Kidney (tissue), 14 donors: ENCODE data around the gene ZGRF1. TPM values are rescaled to one million over a fixed set of nuclear protein-coding genes. Genes with fewer than 3 reads are reported as not detected.

Source experiments
- DNase-seq, 5 donors: peaks; one replicate each; pipeline ENCODE4 v3.0.0-alpha.2; 2013 to 2020
- FAIRE-seq: peaks from 2 replicates; lab custom pipeline; 2012; peaks lifted over from hg19 to GRCh38; lab: Jason Lieb, UNC
- H3K27ac ChIP-seq, 2 donors: one replicate each; pipeline ENCODE4 v1.7.0; 2013; ENCODE audit warnings: low read depth in 2 of 2, low read length in 2 of 2, inconsistent platforms in 1 of 2
- H3K27me3 ChIP-seq: one replicate; pipeline ENCODE4 v1.7.1; 2013; ENCODE audit warnings: low read length, inconsistent platforms; ENCODE audit not compliant: control insufficient read depth, insufficient read depth
- H3K36me3 ChIP-seq, 3 donors: one replicate each; pipeline versions ENCODE4 v1.7.0 to v1.7.1; 2013; ENCODE audit warnings: low read length in 3 of 3, control low read depth in 1 of 3, inconsistent platforms in 1 of 3; ENCODE audit not compliant: insufficient read depth in 3 of 3, control insufficient read depth in 2 of 3
- H3K4me1 ChIP-seq, 3 donors: one replicate each; pipeline versions ENCODE4 v1.7.0 to v1.7.1; 2013; ENCODE audit warnings: low read length in 3 of 3, inconsistent platforms in 1 of 3, low read depth in 1 of 3; ENCODE audit not compliant: control insufficient read depth in 2 of 3, insufficient read depth in 2 of 3
- H3K4me3 ChIP-seq, 3 donors: one replicate each; pipeline versions ENCODE4 v1.7.0 to v1.8.1; 2013; ENCODE audit warnings: low read length in 3 of 3, control low read depth in 1 of 3, inconsistent platforms in 1 of 3
- H3K9ac ChIP-seq, 3 donors: one replicate each; pipeline versions ENCODE4 v1.7.0 to v1.7.1; 2013; ENCODE audit warnings: low read length in 3 of 3, control low read depth in 1 of 3, inconsistent platforms in 1 of 3
- H3K9me3 ChIP-seq, 3 donors: one replicate each; pipeline versions ENCODE4 v1.7.0 to v1.7.1; 2013; ENCODE audit warnings: low read length in 3 of 3, control low read depth in 1 of 3, inconsistent platforms in 1 of 3; ENCODE audit not compliant: control insufficient read depth in 2 of 3, insufficient read depth in 1 of 3
- CTCF ChIP-seq: IDR thresholded peaks from 3 replicates; pipeline ENCODE4 v1.5.1; 2012; ENCODE audit warnings: mild to moderate bottlenecking, moderate library complexity, borderline replicate concordance; ENCODE audit not compliant: insufficient read depth; ENCODE audit errors: extremely low read depth
- intact Hi-C: fragments of 100-400 bp; cut with DNase I; formaldehyde crosslinking; loops from one replicate; pipeline ENCODE4 v1.11.1; 2022
- polyA plus RNA-seq: library from polyadenylated mRNA; stranded (reverse); fragments of 350-450 nt; fragmentation: Illumina TruSeq; extraction: RNeasy Lipid Tissue Mini Kit (QIAGEN cat#74804); gene quantifications from one replicate; pipeline ENCODE4 v1.2.3, GENCODE V29; 2014; ENCODE audit warnings: low read depth, low replicate concordance; ENCODE audit not compliant: insufficient read depth
- total RNA-seq: library from RNA; stranded (reverse); fragmentation: NEBNext Ultra II Directional; extraction: Animal tissue kit (Norgen Biotek cat#: 25700); gene quantifications from one replicate; pipeline ENCODE4 v1.2.1, GENCODE V29; 2021
- donor health status: control.
- donor health status: control.
- donor health status: control.
- donor health status: control.
- donor health status: control.
- donor health status: DM: yes; HTN: yes; CAD: no.
- donor health status: Normal renal cell carcinoma (clear cell type).

ZGRF1 gene
- total and polyA plus RNA-seq, 2 donors from 2014 or later: 0.73 to 3.6 TPM

DNA sequence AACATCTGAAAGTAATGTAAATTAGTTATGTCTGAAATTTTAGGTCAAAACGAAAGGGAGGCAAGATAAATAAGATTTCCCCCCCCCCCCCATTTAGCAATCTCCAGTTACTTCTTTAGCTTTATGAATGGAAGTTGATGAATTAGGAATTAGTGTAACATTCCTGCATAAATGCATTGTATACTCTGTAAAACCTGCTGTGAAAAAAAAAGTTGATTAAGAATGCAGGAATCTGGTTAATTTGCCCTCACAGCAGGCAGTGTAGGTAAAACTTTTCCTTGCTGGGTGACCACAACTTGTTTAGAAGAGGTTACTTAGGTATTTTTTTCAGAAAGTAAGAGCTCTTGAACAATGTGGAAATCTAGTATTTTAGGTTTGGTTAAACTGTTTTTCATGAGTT is 15.5 kb upstream of the ZGRF1 start:
- no peak overlapping the region for H3K9ac ChIP-seq
- peak in 2 of 5 donors; percentile 40 to 59 for DNase-seq
- H3K9me3 ChIP-seq: no peaks in the 10 kb centered on the region
- no peak overlapping the region for H3K4me3 ChIP-seq
- no peak overlapping the region for H3K27ac ChIP-seq
- H3K4me1 ChIP-seq: no peaks in the 10 kb centered on the region
- TF ChIP-seq CTCF: no peak
- no peak for FAIRE-seq
- H3K36me3 ChIP-seq: peaks cover 8 to 25% (median 9%) of the 10 kb centered on the region in 3 donors
- H3K27me3 ChIP-seq: no peaks in the 10 kb centered on the region
- intact Hi-C loops: no loop called here

DNA sequence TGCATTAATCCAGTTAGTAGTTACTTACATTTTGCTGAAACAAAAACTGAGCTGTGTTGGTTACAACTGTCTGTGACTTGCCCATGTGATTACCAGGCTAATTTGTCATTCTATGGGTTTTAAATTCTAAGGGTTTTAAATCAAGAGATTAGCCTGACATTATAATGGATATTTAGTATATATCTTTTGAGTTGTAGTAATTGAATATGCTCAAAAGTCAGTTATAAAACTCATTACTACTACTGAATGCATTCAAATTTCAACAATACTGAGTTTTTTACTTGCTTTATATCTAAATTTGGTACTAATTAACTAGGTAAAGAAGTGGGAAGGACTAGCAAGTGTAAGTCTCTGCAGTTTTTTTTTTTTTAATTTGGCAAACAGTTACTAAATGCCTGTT is 14.9 kb upstream of the ZGRF1 start:
- TF ChIP-seq CTCF: no peak
- Histone ChIP-seq H3K9me3 (no peaks in the 10 kb centered on the region), H3K4me1 (no peaks in the 10 kb centered on the region), H3K27me3 (no peaks in the 10 kb centered on the region), H3K36me3 (peaks cover 9 to 31% (median 11%) of the 10 kb centered on the region in 3 donors), H3K27ac (no peak overlapping the region), H3K9ac (no peak overlapping the region), H3K4me3 (no peak overlapping the region)
- DNase-seq (no peak), FAIRE-seq (no peak)
- intact Hi-C loops: no loop called here

DNA sequence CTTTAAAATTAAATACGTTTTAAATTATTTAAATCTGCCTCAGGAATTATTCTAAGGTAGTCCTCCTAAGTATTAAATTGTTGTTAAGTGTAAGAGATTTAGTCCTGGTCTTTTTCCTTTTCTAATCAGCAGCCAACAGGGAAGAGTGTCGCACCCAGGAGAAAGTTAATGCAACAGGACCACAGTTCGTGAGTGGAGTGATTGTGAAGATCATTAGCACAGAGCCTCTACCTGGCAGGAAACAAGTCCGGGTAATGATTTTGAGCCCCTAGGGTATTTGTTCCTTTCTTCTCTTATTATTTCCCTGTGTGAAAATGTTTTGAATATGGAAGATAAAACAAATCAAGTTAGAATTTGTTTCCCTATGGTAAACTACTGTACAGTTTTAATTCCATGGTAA is 13.6 kb upstream of the ZGRF1 start:
- H3K9ac ChIP-seq: no peak overlapping the region
- intact Hi-C loops: no loop called here
- H3K4me3 ChIP-seq: no peak overlapping the region
- H3K36me3 ChIP-seq: peaks cover 7 to 32% (median 11%) of the 10 kb centered on the region in 3 donors
- FAIRE-seq: no peak
- H3K27me3 ChIP-seq: no peaks in the 10 kb centered on the region
- no peaks in the 10 kb centered on the region for H3K4me1 ChIP-seq
- TF ChIP-seq CTCF: no peak
- no peaks in the 10 kb centered on the region for H3K9me3 ChIP-seq
- no peak for DNase-seq
- H3K27ac ChIP-seq: no peak overlapping the region

- peaks cover 6 to 26% (median 11%) of the 10 kb centered on the region in 3 donors for H3K36me3 ChIP-seq
- intact Hi-C loops: no loop called here
- H3K9me3 ChIP-seq: no peaks in the 10 kb centered on the region
- no peaks in the 10 kb centered on the region for H3K27me3 ChIP-seq
- H3K4me3 ChIP-seq: no peak overlapping the region
- no peak for TF ChIP-seq CTCF
- H3K27ac ChIP-seq: no peak overlapping the region
- no peak for DNase-seq
- no peak for FAIRE-seq
- no peak overlapping the region for H3K9ac ChIP-seq
- no peaks in the 10 kb centered on the region for H3K4me1 ChIP-seq
Measured at GRCh38 chr4:112649055-112649408, 12.3 kb upstream of the ZGRF1 start.
